Left ventricle myocardium inferior (tissue), 1 donor: ENCODE results near the gene FDXACB1. TPM values are rescaled to one million over a fixed set of nuclear protein-coding genes. Genes with fewer than 3 reads are reported as not detected.

Experiments
- DNase-seq: peaks from one replicate; pipeline ENCODE4 v3.0.0-alpha.2; 2020
- H3K27ac ChIP-seq: fragments of 200-600 bp; replicated peaks from 2 replicates; pipeline ENCODE4 v1.8.0; 2021
- H3K27me3 ChIP-seq: fragments of 200-600 bp; 2 replicates; pipeline ENCODE4 v1.8.0; 2021; ENCODE audit warnings: low read depth
- H3K36me3 ChIP-seq: fragments of 200-600 bp; 2 replicates; pipeline ENCODE4 v1.8.0; 2021
- H3K4me1 ChIP-seq: fragments of 200-600 bp; 2 replicates; pipeline ENCODE4 v1.8.0; 2021
- H3K4me3 ChIP-seq: fragments of 200-600 bp; 2 replicates; pipeline ENCODE4 v1.8.0; 2021; ENCODE audit warnings: mild to moderate bottlenecking, moderate library complexity
- H3K9me3 ChIP-seq: fragments of 200-600 bp; replicated peaks from 2 replicates; pipeline ENCODE4 v1.8.0; 2021
- intact Hi-C: fragments of 100-400 bp; cut with micrococcal nuclease; formaldehyde crosslinking; loops from one replicate; pipeline ENCODE4 v1.11.0; 2022
- long read RNA-seq: library from polyadenylated mRNA; unstranded; transcript quantifications from one replicate; pipeline ENCODE4 v2.0.0, GENCODE V29; 2021
- total RNA-seq: library from RNA; stranded (reverse); fragmentation: NEBNext Ultra II Directional; extraction: Animal tissue kit (Norgen Biotek cat#: 25700); gene quantifications from one replicate; pipeline ENCODE4 v1.2.1, GENCODE V29; 2021
- TF ChIP-seq, protein P1 (sequence below): fragments of 200-600 bp; IDR thresholded peaks from 2 replicates; pipeline ENCODE4 v1.8.0; 2021; ENCODE audit warnings: antibody characterized with exemption, mild to moderate bottlenecking, borderline replicate concordance
- donor health status: DM: no; HTN: yes; CAD: no; lungs with severe emphysema.

Gene FDXACB1
- 0.93 TPM for total RNA-seq
- long read RNA-seq, partial matches to known transcripts: 0 of 4 reads
- long read RNA-seq, other reads (novel, unspliced or antisense): 0 of 4 reads

- peak; percentile 95 for DNase-seq
- TF ChIP-seq, protein P1, sequence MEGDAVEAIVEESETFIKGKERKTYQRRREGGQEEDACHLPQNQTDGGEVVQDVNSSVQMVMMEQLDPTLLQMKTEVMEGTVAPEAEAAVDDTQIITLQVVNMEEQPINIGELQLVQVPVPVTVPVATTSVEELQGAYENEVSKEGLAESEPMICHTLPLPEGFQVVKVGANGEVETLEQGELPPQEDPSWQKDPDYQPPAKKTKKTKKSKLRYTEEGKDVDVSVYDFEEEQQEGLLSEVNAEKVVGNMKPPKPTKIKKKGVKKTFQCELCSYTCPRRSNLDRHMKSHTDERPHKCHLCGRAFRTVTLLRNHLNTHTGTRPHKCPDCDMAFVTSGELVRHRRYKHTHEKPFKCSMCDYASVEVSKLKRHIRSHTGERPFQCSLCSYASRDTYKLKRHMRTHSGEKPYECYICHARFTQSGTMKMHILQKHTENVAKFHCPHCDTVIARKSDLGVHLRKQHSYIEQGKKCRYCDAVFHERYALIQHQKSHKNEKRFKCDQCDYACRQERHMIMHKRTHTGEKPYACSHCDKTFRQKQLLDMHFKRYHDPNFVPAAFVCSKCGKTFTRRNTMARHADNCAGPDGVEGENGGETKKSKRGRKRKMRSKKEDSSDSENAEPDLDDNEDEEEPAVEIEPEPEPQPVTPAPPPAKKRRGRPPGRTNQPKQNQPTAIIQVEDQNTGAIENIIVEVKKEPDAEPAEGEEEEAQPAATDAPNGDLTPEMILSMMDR: peak; percentile 96
- Histone ChIP-seq H3K4me1 (peaks cover 20% of the 10 kb centered on the region), H3K9me3 (no peaks in the 10 kb centered on the region), H3K27me3 (no peaks in the 10 kb centered on the region), H3K36me3 (peaks cover 10% of the 10 kb centered on the region), H3K27ac (peak within 1 kb of the TSS; percentile 96), H3K4me3 (peak within 1 kb of the TSS; percentile 76)
- intact Hi-C loops: no loop called here
Measured at GRCh38 chr11:111878849-111879636, at the start of gene FDXACB1, which contains the start of gene CFAP68. TSS of gene FDXACB1 (minus strand) at chr11:111879165. CDS start at chr11:111879132, 33 bp downstream. TSS of gene CFAP68 (plus strand) at chr11:111879541. CDS start at chr11:111879561, 20 bp downstream.

DNA sequence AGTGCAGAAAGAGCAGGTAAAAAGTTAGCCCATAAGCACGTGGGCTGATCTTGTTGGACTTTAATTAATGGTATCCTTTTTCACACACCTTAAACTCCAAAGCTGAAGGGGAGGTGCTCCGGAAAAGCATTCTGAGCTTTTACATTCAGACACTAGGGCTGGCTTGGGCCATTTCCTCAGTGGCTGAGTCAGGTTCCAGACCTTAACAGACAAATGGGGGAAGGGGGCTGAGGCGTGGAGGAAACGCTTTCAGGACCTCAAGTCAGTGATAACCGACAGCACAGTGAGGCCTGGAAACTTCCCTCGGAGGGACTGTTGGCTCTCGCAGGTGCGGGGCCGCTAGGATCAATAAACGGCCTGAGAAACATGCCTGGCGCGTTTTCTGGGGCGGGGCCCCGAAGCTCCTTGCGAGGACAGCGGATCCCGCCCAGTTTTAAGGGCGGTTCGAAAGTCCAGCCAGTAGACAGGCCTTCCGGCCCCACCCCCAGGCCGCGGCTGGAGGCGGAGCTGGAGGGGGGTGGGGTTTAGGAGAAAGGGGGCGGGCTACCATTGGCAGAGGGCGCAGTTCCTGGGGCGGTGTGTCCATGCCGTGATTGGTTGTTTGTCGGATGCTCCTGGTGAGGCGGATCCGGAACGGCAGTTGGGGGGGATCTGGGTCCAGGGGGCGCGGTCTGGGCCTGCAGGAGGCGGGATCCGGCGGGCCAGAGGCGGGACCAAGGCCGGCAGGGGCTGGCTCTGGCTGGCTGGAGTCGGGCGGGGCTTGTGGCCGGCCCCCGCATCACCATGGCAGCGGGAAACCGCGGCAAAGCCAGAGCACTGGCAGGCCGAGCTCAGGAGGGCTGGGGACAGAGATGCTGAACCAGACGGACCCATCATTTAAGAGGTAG, 47.8 kb upstream of the FDXACB1 start:
- DNase-seq: peak; percentile 97

DNA sequence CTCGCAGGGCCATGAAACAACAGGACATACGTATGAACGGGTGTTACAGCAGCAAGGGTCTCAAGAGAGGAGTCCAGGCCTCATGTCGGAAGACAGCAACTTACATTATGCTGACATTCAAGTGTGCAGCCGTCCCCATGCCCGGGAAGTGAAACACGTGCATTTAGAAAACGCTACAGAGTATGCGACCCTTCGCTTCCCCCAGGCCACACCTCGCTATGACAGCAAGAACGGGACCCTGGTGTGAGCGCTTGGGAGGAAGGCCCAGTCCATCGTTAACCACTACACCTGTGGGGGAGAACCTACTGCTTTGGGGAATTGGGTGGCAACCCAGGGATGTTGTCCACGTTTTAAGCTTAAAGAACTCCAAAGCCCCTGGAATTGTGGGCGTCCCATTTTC, 47.0 kb upstream of the FDXACB1 start:
- H3K4me1 ChIP-seq: peaks cover 62% of the 10 kb centered on the region
- peak overlapping the region; percentile 64 for H3K4me3 ChIP-seq
- no peaks in the 10 kb centered on the region for H3K27me3 ChIP-seq
- TF ChIP-seq, protein P1: no peak
- no peaks in the 10 kb centered on the region for H3K36me3 ChIP-seq
- intact Hi-C loops: no loop called here
- H3K27ac ChIP-seq: peak overlapping the region; percentile 95
- no peaks in the 10 kb centered on the region for H3K9me3 ChIP-seq
- no peak for DNase-seq

More for the DNA sequence above, 47.8 kb upstream of the FDXACB1 start:
- Histone ChIP-seq H3K27me3 (no peaks in the 10 kb centered on the region), H3K4me3 (peak overlapping the region; percentile 64), H3K9me3 (no peaks in the 10 kb centered on the region), H3K4me1 (peaks cover 58% of the 10 kb centered on the region), H3K27ac (peak overlapping the region; percentile 95), H3K36me3 (no peaks in the 10 kb centered on the region)
- TF ChIP-seq, protein P1: peak; percentile 9
- intact Hi-C loops: no loop called here

GRCh38 chr11:111923951-111924350, 45.0 kb upstream of the FDXACB1 start:
- H3K9me3 ChIP-seq: no peaks in the 10 kb centered on the region
- H3K4me3 ChIP-seq: peak overlapping the region; percentile 52
- no peaks in the 10 kb centered on the region for H3K36me3 ChIP-seq
- DNase-seq: no peak
- intact Hi-C loops: no loop called here
- H3K27me3 ChIP-seq: no peaks in the 10 kb centered on the region
- TF ChIP-seq, protein P1: no peak
- peaks cover 75% of the 10 kb centered on the region for H3K4me1 ChIP-seq
- peak overlapping the region; percentile 95 for H3K27ac ChIP-seq

DNA sequence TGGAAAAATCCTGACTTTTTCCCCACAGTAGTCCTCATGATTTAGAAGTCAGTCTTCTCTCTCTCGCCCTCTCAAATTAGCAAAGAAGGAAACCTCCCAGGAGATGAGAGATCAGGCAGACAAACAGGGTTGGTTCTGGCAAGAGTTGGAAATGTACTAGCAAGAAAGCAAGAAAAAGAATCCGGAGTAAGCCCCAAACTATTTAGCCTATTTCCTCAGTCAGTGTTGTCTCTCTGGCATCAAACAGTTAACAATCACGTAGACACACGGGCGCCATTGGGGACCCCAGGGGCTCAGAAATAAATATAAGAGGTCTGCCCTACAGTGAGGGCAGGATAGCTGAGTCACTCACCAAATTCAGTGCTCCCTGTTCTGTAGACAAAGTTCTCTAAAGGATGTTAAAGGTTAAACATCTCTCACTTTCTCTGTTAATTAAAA, 44.4 kb upstream of the FDXACB1 start:
- H3K27ac ChIP-seq: peak overlapping the region; percentile 95
- DNase-seq: no peak
- peak overlapping the region; percentile 52 for H3K4me3 ChIP-seq
- peaks cover 81% of the 10 kb centered on the region for H3K4me1 ChIP-seq
- H3K27me3 ChIP-seq: no peaks in the 10 kb centered on the region
- TF ChIP-seq, protein P1: no peak
- H3K36me3 ChIP-seq: no peaks in the 10 kb centered on the region
- intact Hi-C loops: no loop called here
- H3K9me3 ChIP-seq: no peaks in the 10 kb centered on the region
